K562 (cell line): ENCODE results near the gene POU2F1. TPM values are rescaled to one million over a fixed set of nuclear protein-coding genes. Genes with fewer than 3 reads are reported as not detected.
A peak's percentile ranks its signal among the peaks of the same experiment; 100 is the strongest.

Source experiments
- ARID1B ChIP-seq: fragments of 450-650 bp; IDR thresholded peaks from 2 replicates; pipeline ENCODE4 v1.6.1; 2016; ENCODE audit warnings: antibody characterized with exemption, mild to moderate bottlenecking, inconsistent platforms
- E2F3 ChIP-seq: fragments of 250-450 bp; sonication (Bioruptor Pico); IDR thresholded peaks from 2 replicates; pipeline ENCODE4 v1.4.0; 2020; ENCODE audit warnings: mild to moderate bottlenecking
- ETV5 ChIP-seq: sonication (generic); formaldehyde crosslinking; IDR thresholded peaks from 2 replicates; pipeline ENCODE4 v1.4.0; 2020; ENCODE audit warnings: low read depth, mild to moderate bottlenecking, missing genetic modification reagents
- FOXM1 ChIP-seq, 2 experiments: fragments of 450-650 bp in 1 of 2; sonication (generic) in 1 of 2; formaldehyde crosslinking in 1 of 2; IDR thresholded peaks; 2 replicates each; pipeline versions ENCODE4 v1.6.1 to v1.9.0; 2017 to 2022; ENCODE audit warnings: low read depth in 2 of 2, mild to moderate bottlenecking in 2 of 2, missing genetic modification reagents in 1 of 2, moderate library complexity in 1 of 2
- HNRNPH1 ChIP-seq: fragments of 200-400 bp; formaldehyde crosslinking; optimal IDR thresholded peaks from 2 replicates; pipeline ENCODE3; 2017; ENCODE audit warnings: low read depth, mild to moderate bottlenecking, low read length, moderate library complexity
- JUNB ChIP-seq: fragments of 450-650 bp; formaldehyde crosslinking; conservative IDR thresholded peaks from 2 replicates; pipeline ENCODE4 v1.4.0; 2020; ENCODE audit warnings: mild to moderate bottlenecking
- MBD2 ChIP-seq: sonication (generic); IDR thresholded peaks from 2 replicates; pipeline ENCODE4 v1.6.1; 2016; ENCODE audit warnings: low read depth, borderline replicate concordance
- NR2F6 ChIP-seq: fragments of 450-650 bp; formaldehyde crosslinking; IDR thresholded peaks from 2 replicates; pipeline ENCODE4 v1.4.0; 2020; ENCODE audit warnings: mild to moderate bottlenecking
- PHTF2 ChIP-seq: fragments of 250-450 bp; sonication (Bioruptor Pico); IDR thresholded peaks from 2 replicates; pipeline ENCODE4 v1.5.0; 2021; ENCODE audit warnings: mild to moderate bottlenecking
- PTBP1 ChIP-seq: fragments of 200-400 bp; formaldehyde crosslinking; IDR thresholded peaks from 2 replicates; pipeline ENCODE4 v1.6.1; 2017; ENCODE audit warnings: low read depth, low read length
- SIN3B ChIP-seq: fragments of 450-650 bp; IDR thresholded peaks from 2 replicates; pipeline ENCODE4 v1.6.1; 2017; ENCODE audit warnings: low read depth, mild to moderate bottlenecking, moderate library complexity
- SMARCA4 ChIP-seq: fragments of 450-650 bp; IDR thresholded peaks from 2 replicates; pipeline ENCODE4 v1.6.1; 2016
- SRSF9 ChIP-seq: fragments of 200-400 bp; formaldehyde crosslinking; IDR thresholded peaks from 2 replicates; pipeline ENCODE4 v1.6.1; 2017; ENCODE audit warnings: low read depth, low read length, borderline replicate concordance
- TCF7 ChIP-seq: sonication (generic); IDR thresholded peaks from 2 replicates; pipeline ENCODE4 v1.6.1; 2016; ENCODE audit warnings: antibody characterized with exemption, borderline replicate concordance
- ZFX ChIP-seq: sonication (generic); formaldehyde crosslinking; IDR thresholded peaks from 2 replicates; pipeline ENCODE4 v1.8.0; 2022; ENCODE audit warnings: mild to moderate bottlenecking, missing genetic modification reagents, moderate library complexity
- ZNF274 ChIP-seq: IDR thresholded peaks from 2 replicates; pipeline ENCODE4 v1.6.1; 2011; ENCODE audit warnings: low read depth, mild to moderate bottlenecking, low read length, moderate library complexity, borderline replicate concordance
- polyA plus RNA-seq, 8 experiments: library from polyadenylated mRNA; depleted of rRNA in 4 of 8; stranded (reverse) in 5 of 8; unstranded in 3 of 8; fragments of >200 nt; fragmentation: Nextera tagmentation in 2 of 8; fragmentation: Illumina TruSeq in 1 of 8; extraction: Ambion mirVana in 2 of 8; extraction: Trizol in 1 of 8; gene quantifications; 2 replicates each; pipeline versions ENCODE4 v1.2.1 to v1.2.3, GENCODE V29; 2011 to 2014; ENCODE audit warnings: inconsistent platforms in 1 of 8, missing spikeins in 1 of 8
- total RNA-seq, 7 experiments: library from RNA; depleted of rRNA in 6 of 7; stranded (reverse); fragments of >200 nt in 6 of 7; fragmentation: Illumina TruSeq in 2 of 7; extraction: Trizol in 2 of 7; gene quantifications; 2 replicates each; pipeline versions ENCODE4 v1.2.1 to v1.2.3, GENCODE V29; 2011 to 2021; ENCODE audit warnings: low replicate concordance in 1 of 7
- TF ChIP-seq, protein P1 (sequence below): sonication (generic); formaldehyde crosslinking; IDR thresholded peaks from 2 replicates; pipeline ENCODE4 v1.8.0; 2022; ENCODE audit warnings: mild to moderate bottlenecking, low read depth, missing genetic modification reagents
- TF ChIP-seq, protein P2 (sequence below): fragments of 450-650 bp; conservative IDR thresholded peaks from 2 replicates; pipeline ENCODE4 v1.6.1; 2016; ENCODE audit warnings: missing genetic modification characterization, low read depth, mild to moderate bottlenecking, control low read depth, missing compliant biosample characterization
- TF ChIP-seq, protein P3 (sequence below): fragments of 450-650 bp; IDR thresholded peaks from 2 replicates; pipeline ENCODE4 v1.6.1; 2018; ENCODE audit not compliant: partially characterized antibody
- TF ChIP-seq, protein P4 (sequence below): fragments of 200-800 bp; sonication (Bioruptor generic); IDR thresholded peaks from 2 replicates; pipeline ENCODE4 v1.6.1; 2017; ENCODE audit warnings: missing genetic modification characterization, missing compliant biosample characterization

Gene POU2F1
- total and polyA plus RNA-seq, 9 of the 15 experiments (the other 6 are each of a cell fraction or from before 2014, with no cell fraction given), result 2.6 to 22.3 (median 8.8) TPM

DNA sequence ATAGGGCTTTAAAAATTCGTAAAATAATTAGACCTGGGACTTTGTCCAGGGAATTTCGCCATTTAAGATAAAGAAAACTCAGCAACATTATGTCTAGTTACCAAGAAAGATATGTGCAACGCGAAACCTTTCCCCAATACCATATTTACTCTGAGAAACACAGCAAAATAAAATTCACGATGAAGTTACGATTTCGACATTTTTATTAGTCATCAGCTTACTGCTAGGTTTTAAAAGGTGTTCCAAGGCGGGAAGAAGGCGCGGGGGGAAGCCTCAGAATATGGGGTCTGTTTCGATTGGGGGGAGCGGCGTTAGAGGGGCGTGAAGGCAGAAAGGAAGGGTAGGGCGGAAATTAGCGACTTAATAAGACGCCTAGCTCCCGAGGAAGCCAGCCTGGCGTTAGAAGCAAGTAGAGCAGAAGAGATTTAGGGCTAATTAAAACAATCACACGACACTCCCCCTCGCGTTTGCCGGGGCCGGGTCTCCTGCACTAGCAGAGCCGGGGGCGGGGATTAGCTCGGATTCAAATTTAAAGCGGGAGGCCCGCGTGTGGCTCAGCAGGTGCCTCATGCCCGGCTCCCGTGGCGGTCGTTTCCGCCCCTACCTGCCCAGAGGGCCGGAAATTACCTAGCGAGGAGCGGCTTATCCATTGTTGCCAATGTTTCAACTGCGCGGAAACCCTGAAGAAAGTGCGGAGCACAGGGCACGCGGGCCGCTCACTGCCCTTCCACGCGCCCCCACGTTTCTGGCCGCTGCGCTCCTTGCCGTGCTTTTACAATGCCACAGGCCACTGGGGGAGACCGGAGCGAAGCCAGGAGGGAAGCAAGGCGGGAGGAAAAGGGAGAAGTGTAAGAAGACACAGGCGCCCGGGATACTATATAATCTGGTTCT lies 795 bp upstream of the POU2F1 start (continued):
- TF ChIP-seq E2F3 (CRISPR knock-in tag) (0 out of 2 replicates have a peak, but pooled peaks have one; percentile 14), FOXM1 (IDR thresholded peaks at IDR 0.05; ENCODE audit: low read depth) (peak; percentile 86), FOXM1 (CRISPR knock-in tag; IDR thresholded peaks at IDR 0.05; ENCODE audit: low read depth) (peak; percentile 92; the same call in 1 of the 2 replicates), ZNF274 (no peak), SIN3B (no peak; the same call in 1 of the 2 replicates), HNRNPH1 (no peak), ETV5 (CRISPR knock-in tag) (peak; percentile 84; the same call in 1 of the 2 replicates), SRSF9 (no peak), SMARCA4 (peak; percentile 76), ZFX (CRISPR knock-in tag) (peak; percentile 89), MBD2 (peak; percentile 40), JUNB (CRISPR knock-in tag) (no peak), ARID1B (peak; percentile 67), NR2F6 (CRISPR knock-in tag) (no peak), PTBP1 (0 out of 2 replicates have a peak, but pooled peaks have one; percentile 19), TCF7 (no peak), PHTF2 (CRISPR knock-in tag) (no peak)
- TF ChIP-seq, protein P1, sequence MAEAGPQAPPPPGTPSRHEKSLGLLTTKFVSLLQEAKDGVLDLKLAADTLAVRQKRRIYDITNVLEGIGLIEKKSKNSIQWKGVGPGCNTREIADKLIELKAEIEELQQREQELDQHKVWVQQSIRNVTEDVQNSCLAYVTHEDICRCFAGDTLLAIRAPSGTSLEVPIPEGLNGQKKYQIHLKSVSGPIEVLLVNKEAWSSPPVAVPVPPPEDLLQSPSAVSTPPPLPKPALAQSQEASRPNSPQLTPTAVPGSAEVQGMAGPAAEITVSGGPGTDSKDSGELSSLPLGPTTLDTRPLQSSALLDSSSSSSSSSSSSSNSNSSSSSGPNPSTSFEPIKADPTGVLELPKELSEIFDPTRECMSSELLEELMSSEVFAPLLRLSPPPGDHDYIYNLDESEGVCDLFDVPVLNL, result peak; percentile 93
- TF ChIP-seq, protein P2, sequence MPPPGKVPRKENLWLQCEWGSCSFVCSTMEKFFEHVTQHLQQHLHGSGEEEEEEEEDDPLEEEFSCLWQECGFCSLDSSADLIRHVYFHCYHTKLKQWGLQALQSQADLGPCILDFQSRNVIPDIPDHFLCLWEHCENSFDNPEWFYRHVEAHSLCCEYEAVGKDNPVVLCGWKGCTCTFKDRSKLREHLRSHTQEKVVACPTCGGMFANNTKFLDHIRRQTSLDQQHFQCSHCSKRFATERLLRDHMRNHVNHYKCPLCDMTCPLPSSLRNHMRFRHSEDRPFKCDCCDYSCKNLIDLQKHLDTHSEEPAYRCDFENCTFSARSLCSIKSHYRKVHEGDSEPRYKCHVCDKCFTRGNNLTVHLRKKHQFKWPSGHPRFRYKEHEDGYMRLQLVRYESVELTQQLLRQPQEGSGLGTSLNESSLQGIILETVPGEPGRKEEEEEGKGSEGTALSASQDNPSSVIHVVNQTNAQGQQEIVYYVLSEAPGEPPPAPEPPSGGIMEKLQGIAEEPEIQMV, result no peak
- TF ChIP-seq, protein P3, sequence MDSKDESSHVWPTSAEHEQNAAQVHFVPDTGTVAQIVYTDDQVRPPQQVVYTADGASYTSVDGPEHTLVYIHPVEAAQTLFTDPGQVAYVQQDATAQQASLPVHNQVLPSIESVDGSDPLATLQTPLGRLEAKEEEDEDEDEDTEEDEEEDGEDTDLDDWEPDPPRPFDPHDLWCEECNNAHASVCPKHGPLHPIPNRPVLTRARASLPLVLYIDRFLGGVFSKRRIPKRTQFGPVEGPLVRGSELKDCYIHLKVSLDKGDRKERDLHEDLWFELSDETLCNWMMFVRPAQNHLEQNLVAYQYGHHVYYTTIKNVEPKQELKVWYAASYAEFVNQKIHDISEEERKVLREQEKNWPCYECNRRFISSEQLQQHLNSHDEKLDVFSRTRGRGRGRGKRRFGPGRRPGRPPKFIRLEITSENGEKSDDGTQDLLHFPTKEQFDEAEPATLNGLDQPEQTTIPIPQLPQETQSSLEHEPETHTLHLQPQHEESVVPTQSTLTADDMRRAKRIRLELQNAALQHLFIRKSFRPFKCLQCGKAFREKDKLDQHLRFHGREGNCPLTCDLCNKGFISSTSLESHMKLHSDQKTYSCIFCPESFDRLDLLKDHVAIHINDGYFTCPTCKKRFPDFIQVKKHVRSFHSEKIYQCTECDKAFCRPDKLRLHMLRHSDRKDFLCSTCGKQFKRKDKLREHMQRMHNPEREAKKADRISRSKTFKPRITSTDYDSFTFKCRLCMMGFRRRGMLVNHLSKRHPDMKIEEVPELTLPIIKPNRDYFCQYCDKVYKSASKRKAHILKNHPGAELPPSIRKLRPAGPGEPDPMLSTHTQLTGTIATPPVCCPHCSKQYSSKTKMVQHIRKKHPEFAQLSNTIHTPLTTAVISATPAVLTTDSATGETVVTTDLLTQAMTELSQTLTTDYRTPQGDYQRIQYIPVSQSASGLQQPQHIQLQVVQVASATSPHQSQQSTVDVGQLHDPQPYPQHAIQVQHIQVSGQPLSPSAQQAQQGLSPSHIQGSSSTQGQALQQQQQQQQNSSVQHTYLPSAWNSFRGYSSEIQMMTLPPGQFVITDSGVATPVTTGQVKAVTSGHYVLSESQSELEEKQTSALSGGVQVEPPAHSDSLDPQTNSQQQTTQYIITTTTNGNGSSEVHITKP, result peak; percentile 94
- TF ChIP-seq, protein P4, sequence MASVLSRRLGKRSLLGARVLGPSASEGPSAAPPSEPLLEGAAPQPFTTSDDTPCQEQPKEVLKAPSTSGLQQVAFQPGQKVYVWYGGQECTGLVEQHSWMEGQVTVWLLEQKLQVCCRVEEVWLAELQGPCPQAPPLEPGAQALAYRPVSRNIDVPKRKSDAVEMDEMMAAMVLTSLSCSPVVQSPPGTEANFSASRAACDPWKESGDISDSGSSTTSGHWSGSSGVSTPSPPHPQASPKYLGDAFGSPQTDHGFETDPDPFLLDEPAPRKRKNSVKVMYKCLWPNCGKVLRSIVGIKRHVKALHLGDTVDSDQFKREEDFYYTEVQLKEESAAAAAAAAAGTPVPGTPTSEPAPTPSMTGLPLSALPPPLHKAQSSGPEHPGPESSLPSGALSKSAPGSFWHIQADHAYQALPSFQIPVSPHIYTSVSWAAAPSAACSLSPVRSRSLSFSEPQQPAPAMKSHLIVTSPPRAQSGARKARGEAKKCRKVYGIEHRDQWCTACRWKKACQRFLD (CRISPR knock-in tag), result peak; percentile 89
